ENCODE data around the gene TBC1D17.

The TBC1D17 gene

GRCh38 chr19:49862391-49863253 lies 14.9 kb upstream of the TBC1D17 start:
- peak; percentile 32 for DNase-seq

DNA sequence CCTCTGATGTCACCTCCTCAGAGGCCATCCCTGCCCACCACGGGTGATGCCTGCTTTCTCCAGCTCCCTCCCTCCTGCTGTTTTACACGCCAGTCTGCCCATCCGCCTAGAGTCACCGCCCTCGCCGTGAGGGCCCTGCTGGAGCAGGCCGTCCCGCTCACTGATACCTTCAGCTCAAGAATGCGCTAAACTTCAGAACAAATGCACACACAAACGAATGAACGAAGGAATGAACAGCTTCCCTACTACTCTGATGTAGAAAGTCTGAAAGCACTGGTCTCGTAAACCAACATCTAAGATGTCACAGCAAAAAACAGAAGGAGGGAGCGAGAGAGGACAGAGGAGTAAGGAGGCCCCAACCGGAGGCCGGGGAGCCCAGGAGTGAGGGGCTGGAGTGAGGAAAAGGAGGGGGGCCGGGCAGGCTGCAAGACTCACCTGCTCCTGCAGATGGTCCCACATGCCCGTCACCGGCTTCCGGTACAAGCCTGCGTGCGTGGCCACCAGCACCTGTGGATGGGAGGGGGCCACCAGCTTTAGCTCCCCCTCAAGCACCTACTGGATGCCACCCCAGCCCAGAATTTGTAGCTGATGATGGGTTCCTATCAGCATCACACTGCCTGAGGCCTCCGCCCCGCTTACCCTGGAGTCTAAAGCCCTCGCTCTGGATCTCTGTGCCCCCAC lies 14.1 kb upstream of the TBC1D17 start:
- DNase-seq, result no peak

- no peak for DNase-seq
Measured at GRCh38 chr19:49863935-49864320, 13.6 kb upstream of the TBC1D17 start.

- DNase-seq, result no peak
Measured at GRCh38 chr19:49864890-49865289, 12.6 kb upstream of the TBC1D17 start.

DNA sequence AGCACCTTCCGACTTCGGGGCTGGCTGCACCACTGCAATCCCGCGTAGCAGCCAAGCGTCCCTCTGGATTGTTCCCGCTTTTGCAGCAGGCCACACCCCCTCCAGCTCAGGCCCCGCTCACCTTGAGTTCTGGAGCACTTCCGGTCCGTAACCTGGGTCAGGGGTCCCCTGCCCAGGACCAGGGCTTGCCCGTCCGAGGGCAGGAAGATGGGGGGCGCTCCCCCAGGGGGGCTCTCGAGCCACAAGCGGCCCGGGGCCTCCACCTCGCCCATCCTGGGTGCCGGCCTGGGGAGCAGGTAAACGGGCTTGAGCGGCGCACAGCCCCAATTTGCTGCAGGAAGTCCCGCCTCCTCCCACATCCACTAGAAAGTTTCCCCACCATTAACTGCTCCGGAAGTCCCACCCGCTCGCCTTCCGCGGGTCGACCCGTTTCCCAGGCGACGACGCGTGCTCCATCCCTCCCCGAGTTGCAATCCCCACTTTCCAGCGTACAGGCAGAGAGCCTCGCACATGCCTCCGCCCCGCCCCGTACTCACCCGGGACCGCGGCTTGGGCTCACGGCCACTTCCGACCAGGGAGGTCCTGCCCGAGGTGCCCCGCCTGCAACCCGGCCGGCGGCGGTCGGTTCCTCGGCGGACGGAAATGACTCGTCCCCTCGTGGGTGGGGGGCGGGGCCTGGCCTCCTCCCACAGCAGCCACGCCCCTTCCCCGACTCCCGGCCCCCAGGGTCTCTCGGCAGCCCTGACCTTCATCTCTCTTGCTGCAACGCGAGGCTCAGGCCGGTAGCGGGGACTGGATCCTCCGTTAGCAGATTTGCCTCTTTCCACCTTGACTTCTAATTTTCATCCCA lies 10.3 kb upstream of the TBC1D17 start, which contains the start of gene PNKP:
PNKP (minus strand) TSS at position 644 of the 850 bp plus-strand sequence; CDS start at position 272, 372 bp downstream.
- peak; percentile 91 for DNase-seq

- no peak for DNase-seq
Measured at GRCh38 chr19:49869009-49869483, 8.5 kb upstream of the TBC1D17 start.

GRCh38 chr19:49869484-49870308 lies 7.8 kb upstream of the TBC1D17 start:
- DNase-seq, result peak; percentile 91

DNA sequence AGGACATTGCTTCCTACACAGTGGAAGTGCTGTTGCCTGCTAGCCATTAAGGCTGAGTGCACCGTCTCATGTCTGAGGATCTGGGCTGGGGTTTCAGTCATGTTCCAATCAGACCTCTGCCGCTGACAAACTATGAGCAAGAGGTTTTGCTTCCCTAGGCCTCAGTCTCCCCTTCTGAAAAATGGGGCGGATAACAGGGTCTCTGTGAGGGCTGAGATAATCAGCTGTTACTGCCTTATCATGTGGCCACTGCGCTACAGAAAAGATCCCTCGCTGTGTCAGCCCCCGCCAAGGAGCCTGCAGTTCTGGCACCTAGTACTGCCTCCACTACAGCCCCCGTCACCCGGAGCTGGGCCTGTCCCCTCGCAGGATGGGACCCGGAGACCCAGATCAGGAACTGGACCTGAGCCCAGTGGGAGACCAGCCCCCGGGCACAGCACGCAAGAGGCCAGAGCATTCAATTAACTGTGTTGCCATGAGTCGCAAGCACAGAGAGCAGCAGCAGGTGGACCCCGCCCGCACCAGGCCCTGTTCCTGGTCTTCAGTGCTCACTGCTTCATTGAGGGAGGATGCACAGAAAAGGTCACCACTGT lies 7.1 kb upstream of the TBC1D17 start:
- no peak for DNase-seq

- no peak for DNase-seq
Measured at GRCh38 chr19:49871349-49871985, 6.0 kb upstream of the TBC1D17 start.

DNA sequence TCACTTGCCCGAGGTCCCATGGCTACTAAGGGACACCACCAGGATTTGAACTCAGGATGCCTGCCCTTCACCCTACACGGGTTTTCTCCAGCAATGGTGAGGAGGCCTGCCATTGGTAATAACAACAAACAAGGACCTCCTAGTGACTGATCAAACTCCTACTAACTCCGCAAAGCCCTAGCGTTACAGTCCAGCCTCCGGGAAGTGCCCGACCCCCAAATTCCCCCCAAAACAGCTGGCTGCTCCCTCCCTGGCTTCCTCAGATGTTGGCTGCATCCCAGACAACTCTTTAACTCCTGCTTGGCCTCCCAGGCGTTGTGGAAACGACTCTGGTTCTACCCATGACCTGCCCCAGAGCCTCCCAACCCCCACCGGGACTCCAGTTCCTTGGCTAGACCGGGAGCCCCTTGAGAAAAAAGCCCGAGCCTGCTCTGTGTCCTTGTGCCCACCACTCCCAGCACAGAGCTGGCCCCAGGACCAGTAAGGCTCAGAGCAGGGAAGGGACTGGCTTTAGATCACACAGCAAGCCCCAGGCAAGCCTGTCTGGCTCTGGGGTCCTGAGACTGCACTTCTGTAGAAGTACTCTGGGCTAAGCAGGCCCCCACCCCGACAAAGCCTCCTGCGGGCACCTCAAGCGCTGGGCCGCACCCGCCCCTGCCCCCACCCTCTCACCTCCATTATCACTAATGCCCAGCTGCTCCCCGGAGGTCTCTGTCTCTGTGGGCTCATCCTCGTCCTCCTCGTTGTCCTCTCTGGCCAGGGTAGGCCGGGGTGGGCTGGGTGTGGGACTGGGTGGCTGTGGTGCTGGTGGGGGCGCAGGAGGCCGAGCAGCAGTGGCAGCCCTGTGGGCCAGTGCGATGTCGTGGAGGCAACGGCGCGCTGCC lies 5.0 kb upstream of the TBC1D17 start:
- no peak for DNase-seq

- DNase-seq, result no peak
Measured at GRCh38 chr19:49873129-49873521, 4.4 kb upstream of the TBC1D17 start.

GRCh38 chr19:49873834-49874233 lies 3.7 kb upstream of the TBC1D17 start:
- no peak for DNase-seq

- no peak for DNase-seq
Measured at GRCh38 chr19:49874503-49875157, 2.9 kb upstream of the TBC1D17 start.

- no peak for DNase-seq
Measured at GRCh38 chr19:49875177-49875576, 2.3 kb upstream of the TBC1D17 start.

- DNase-seq, result peak; percentile 72
Measured at GRCh38 chr19:49875857-49876421, 1.6 kb upstream of the TBC1D17 start.

GRCh38 chr19:49876422-49877019 lies 981 bp upstream of the TBC1D17 start:
- peak; percentile 99 for DNase-seq

- peak; percentile 99 for DNase-seq
Measured at GRCh38 chr19:49877879-49878743, 609 bp downstream of the TBC1D17 start.

DNA sequence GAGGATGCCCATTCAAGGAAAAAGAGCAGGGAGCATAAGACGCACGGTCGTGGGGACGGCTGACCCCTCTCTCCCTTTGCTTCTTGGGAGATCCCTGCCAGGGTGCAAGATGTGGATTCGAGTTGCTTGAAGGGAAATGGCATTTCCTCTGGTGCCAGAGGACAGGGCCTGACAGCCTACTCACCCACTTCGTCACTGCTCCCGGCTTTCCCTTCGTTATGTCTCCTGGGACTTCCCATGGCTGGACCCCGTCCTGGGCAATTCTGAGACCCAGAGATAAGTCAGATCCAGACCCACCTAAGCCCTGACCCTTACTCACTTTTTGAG lies 1.2 kb downstream of the TBC1D17 start:
- no peak for DNase-seq
